Fibroblast of skin of left quadriceps (primary cell): ENCODE results near the gene CORO2B.

Experiments used
- DNase-seq, 2 experiments: peaks; one replicate each; pipeline ENCODE4 v3.0.0-alpha.2; 2013; ENCODE audit warnings: low read depth in 2 of 2

CORO2B gene

DNA sequence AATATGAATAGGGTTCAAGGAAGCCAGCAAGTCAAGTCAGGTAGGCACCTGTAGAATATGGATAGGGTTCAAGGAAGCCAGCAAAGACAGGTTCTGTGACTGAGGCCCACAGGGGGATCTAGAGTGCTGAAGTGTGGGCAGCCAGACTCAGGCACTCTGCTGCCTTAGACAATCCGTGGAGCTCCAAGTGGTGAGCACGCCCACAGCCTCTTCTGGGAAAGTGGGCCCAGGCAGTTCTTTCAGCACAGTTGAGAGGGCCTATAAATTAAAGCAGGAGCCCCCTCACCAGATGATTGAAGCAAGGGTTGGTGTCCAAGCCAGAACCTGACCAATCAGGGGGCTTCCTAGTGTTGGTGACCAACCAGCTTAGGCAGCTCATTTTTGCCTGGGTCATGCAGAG, 190.9 kb downstream of the CORO2B start:
- DNase-seq = no peak

DNA sequence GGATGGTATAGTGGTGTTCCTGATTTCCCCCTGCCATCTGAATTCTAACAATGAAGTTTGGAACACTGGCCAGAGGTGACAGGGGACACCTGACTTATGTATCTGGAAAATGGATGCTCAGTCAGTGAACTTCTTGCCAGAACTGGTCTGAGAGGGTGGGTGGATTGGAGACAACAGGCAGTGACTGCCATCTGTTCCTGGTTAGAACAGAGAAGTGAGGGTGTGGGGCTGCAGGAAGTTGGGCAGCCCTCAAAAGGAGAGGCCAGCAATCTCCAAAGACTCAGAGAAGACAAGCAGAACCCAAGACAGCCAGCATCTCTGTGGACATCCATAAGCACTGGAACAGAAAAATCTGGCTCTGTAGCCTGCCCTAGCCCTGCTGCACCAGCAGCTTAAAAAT, 191.4 kb downstream of the CORO2B start:
- DNase-seq = no peak

- DNase-seq = no peak
Observed at GRCh38 chr15:68773036-68773435, 194.2 kb downstream of the CORO2B start.

- no peak for DNase-seq
Observed at GRCh38 chr15:68774120-68774519, 195.3 kb downstream of the CORO2B start.

DNA sequence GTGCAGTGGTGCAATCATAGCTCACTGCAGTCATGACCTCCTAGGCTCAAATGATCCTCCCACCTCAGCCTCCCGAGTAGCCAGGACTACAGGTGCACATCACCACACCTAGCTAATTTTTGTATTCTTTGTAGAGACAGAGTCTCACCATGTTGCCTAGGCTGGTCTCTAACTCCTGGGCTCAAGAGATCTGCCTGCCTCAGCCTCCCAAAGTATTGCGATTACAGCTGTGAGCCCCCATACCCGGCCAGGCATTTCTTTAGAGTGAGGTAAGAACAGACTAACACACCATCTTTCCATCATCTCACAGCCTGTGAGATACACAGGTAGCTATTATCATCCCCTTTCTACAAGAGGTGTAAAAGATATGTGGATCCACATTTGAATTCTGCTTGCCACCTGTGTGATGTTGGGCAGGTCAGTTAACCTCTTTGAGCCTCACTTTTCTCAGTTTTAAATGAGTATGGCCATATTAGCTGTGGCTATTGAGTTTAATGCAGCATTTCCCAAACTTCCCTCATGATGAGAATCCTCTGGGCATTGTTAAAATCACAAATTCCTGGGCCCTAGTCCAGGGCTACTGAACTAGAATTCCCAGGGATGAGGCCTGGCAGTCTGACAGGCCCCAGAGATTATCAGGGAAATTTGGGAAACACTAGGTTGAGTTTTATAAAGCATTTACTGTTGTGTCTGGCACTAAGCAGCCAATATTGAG, 195.9 kb downstream of the CORO2B start:
- peak in 1 of 2 experiments; percentile 20 for DNase-seq

DNA sequence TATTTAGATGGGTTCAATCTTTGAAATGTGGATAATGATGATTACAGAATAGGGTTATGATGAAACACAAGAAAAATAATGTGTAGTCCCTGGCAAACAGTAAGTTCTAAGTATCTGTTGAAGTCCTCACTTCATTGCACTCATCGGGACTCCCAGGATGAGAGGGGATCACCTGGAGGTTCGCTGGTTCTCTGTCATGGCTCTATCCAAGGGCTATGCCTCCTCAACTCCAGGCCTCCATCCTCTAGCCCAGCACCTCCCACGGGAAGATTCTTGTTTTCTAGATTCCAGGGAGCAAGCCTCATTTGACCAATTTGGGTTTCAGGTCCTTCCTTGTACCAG, 196.4 kb downstream of the CORO2B start:
- no peak for DNase-seq

DNA sequence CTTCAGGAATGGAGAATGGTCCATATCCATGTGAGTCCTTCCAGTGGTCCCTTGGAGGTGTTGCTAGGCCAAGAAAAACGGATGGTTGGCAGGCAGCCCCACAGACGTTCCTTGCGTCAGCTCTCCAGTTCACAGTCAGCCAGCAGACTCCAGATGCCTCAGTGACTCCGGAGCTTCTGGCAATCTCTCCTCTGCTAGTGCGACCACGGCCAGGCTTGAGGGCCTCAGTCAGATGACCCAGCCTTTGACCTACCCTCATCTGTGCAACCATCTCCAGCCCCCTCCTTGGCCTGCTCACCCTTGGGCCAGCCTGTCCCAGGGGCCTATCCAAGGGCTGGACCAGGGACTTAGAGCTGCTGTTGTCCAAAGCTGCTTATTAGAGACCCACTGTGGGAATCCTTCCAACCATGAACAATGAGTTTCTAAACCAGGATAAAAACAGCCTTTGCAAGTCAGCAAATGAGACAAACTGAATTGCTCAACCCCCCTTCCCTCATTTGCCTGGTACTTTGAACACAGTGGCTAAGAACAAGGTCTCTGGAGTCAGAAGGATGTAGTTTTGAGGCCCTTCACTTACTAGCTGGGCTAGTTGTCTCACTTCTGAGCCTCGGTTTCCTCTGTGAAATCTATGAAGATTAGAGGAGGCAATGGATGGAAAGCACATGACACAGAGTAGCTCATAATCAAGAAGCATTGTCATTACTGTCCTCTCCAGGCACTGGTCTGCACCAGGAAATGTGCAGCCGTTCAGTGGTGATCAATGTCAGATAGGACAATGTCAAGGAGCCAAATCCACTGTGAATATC, 197.1 kb downstream of the CORO2B start:
- DNase-seq = peak in 1 of 2 experiments; percentile 23

- no peak for DNase-seq
Observed at GRCh38 chr15:68776477-68777270, 197.9 kb downstream of the CORO2B start.
